NCI-H2107 (cell line): ENCODE measurements around the gene TMEM11.
"Not testable (repeated sequence)": the region's sequence is repeated elsewhere in the genome, so short reads cannot be mapped to it uniquely, and the experiment has no call there.

Experiments
- DNase-seq: peaks from one replicate; lab custom pipeline; 2025; lab: John Stamatoyannopoulos, UW

Gene TMEM11

GRCh38 chr17:21242026-21242697 is 28.2 kb upstream of the TMEM11 start:
- no peak for DNase-seq

GRCh38 chr17:21241564-21241963 is 27.6 kb upstream of the TMEM11 start:
- DNase-seq = no peak

- DNase-seq = no peak
Measured at GRCh38 chr17:21240369-21241055, 26.6 kb upstream of the TMEM11 start.

- no peak for DNase-seq
Measured at GRCh38 chr17:21239680-21240368, 25.9 kb upstream of the TMEM11 start.

GRCh38 chr17:21235921-21236320 is 22.0 kb upstream of the TMEM11 start:
- no peak for DNase-seq

GRCh38 chr17:21233581-21234347 is 19.8 kb upstream of the TMEM11 start:
- DNase-seq = no peak

GRCh38 chr17:21232033-21232749 is 18.2 kb upstream of the TMEM11 start:
- no peak for DNase-seq

- no peak for DNase-seq
Measured at GRCh38 chr17:21231533-21231932, 17.6 kb upstream of the TMEM11 start.

GRCh38 chr17:21228845-21229244 is 14.9 kb upstream of the TMEM11 start:
- DNase-seq = no peak

- DNase-seq = no peak
Measured at GRCh38 chr17:21228111-21228510, 14.2 kb upstream of the TMEM11 start.

- DNase-seq = not testable (repeated sequence)
Measured at GRCh38 chr17:21227277-21227676, 13.3 kb upstream of the TMEM11 start.

- DNase-seq = no peak
Measured at GRCh38 chr17:21223086-21223485, 9.1 kb upstream of the TMEM11 start.

GRCh38 chr17:21218831-21219380 is 4.9 kb upstream of the TMEM11 start:
- DNase-seq = no peak

GRCh38 chr17:21218101-21218500 is 4.1 kb upstream of the TMEM11 start:
- no peak for DNase-seq

- no peak for DNase-seq
Measured at GRCh38 chr17:21217346-21217745, 3.4 kb upstream of the TMEM11 start.

- no peak for DNase-seq
Measured at GRCh38 chr17:21215935-21216334, 2.0 kb upstream of the TMEM11 start.

GRCh38 chr17:21214777-21215541 is 998 bp upstream of the TMEM11 start:
- DNase-seq = no peak

GRCh38 chr17:21213638-21214014 is 335 bp downstream of the TMEM11 start:
- DNase-seq = no peak

GRCh38 chr17:21212826-21213637 is 929 bp downstream of the TMEM11 start:
- DNase-seq = no peak
